ENCODE data around the gene PTPRD.

Gene PTPRD

DNA sequence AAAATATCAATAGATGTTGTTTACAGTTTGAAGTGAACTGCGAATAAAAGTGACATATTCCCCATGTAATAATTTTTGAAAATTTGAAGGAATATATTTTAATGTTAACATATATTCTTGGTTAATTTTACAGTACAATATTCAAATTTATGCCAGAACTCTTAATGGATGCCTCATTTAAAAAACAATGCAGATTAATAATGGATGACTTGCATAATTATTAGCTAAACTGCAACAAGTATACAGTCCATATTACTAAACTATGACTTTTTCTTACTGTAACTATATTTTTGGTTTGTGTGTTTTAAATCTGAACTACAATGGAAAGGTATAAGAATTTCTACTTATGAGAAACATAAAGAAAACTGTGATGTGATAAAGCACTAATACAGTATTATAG, 1390.1 kb downstream of the PTPRD start:
- H3K27ac Mint-ChIP-seq, result no peak overlapping the region
- no peak for ATAC-seq

DNA sequence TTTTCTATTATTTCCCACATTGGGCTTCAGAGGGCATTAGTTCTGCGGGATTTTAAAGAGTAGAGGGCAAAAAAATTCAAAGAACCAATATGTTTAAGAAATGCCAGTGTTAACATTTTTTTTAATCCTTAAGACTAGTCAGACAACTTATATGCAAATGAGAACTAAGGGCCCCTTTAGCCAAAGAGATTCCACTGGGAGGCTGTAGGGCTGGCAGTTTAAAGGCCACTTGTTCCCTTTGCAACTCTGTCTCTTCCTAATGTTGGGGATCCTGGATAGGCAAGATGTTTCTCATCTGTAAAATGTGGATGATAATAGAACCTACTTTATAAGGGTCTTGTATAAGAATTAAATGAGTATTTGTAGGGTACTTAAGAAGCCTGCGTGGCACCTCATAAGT, 1395.9 kb downstream of the PTPRD start:
- no peaks in the 10 kb centered on the region for H3K4me1 Mint-ChIP-seq
- no peaks in the 10 kb centered on the region for H3K27me3 Mint-ChIP-seq
- no peak for ATAC-seq
- H3K36me3 Mint-ChIP-seq, result no peaks in the 10 kb centered on the region
- H3K27ac Mint-ChIP-seq, result no peak overlapping the region
- no peaks in the 10 kb centered on the region for H3K9me3 Mint-ChIP-seq
- no peak overlapping the region for H3K4me3 Mint-ChIP-seq

More for the DNA sequence above, 1390.1 kb downstream of the PTPRD start:
- Mint-ChIP-seq H3K36me3 (no peaks in the 10 kb centered on the region), H3K4me1 (no peaks in the 10 kb centered on the region), H3K4me3 (no peak overlapping the region), H3K27me3 (no peaks in the 10 kb centered on the region), H3K9me3 (no peaks in the 10 kb centered on the region)

DNA sequence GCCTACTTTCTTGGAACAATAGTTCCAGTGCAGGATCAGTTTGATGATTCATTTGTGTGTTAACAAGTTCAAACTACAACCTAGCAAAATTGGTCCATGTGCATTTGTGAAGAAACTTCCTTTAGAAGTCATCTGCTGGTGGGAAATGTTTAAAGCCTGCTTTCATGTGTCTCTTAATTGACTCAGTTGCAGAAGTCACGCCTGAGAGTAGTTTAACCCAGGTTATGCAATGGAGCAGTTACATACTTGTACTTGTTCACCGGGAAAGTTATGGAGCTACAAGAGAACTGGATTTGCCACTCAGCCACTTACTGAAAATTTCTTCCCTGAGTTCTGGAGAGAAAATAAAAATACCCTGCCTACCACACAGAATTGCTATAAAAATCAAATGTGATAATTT, 1397.8 kb downstream of the PTPRD start:
- no peak for ATAC-seq
- Mint-ChIP-seq H3K36me3 (no peaks in the 10 kb centered on the region), H3K27ac (no peak overlapping the region), H3K27me3 (no peaks in the 10 kb centered on the region), H3K9me3 (no peaks in the 10 kb centered on the region), H3K4me1 (no peaks in the 10 kb centered on the region), H3K4me3 (no peak overlapping the region)

DNA sequence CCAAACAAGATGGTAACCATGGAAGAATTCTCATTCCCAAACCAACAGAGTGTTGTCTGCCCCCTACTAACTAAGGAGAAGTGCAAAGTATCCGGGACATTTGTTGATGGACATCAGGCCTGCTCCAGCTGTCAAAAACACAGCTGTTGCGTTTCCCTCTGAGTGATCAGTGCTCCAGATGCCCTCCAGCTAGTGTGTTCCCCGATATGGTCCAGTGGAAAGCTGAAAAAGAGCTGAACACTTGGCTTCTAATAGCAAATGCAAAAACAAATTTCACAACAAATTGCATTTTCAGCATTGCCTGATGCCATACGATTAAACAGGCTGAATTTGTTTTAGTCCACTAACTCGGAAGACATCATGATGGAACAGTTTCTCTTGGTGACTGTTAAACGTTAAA, 1398.7 kb downstream of the PTPRD start:
- Mint-ChIP-seq H3K9me3 (no peaks in the 10 kb centered on the region), H3K4me3 (no peak overlapping the region), H3K36me3 (no peaks in the 10 kb centered on the region), H3K27me3 (no peaks in the 10 kb centered on the region), H3K27ac (no peak overlapping the region), H3K4me1 (no peaks in the 10 kb centered on the region)
- no peak for ATAC-seq

DNA sequence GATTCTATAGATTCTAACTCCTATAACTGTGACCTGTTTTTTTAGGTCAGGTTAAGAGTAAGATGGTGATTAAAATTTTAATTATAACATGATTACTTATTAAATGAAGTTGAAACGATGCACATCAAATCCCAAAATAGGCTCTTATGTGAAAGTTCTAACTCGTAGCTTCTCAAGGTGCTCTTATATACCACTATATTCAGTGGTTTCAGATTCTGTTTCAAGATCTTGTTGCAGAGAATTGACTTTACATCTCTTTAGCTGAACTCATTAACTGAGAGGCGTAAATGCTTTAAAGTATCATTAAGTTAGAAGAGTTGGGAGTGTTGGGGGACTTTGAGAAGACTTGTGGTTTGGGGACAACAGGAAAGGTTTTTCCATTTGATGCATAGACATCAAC, 1399.8 kb downstream of the PTPRD start:
- Mint-ChIP-seq H3K4me1 (no peaks in the 10 kb centered on the region), H3K27me3 (no peaks in the 10 kb centered on the region), H3K36me3 (no peaks in the 10 kb centered on the region), H3K4me3 (no peak overlapping the region), H3K9me3 (no peaks in the 10 kb centered on the region), H3K27ac (no peak overlapping the region)
- ATAC-seq, result no peak

DNA sequence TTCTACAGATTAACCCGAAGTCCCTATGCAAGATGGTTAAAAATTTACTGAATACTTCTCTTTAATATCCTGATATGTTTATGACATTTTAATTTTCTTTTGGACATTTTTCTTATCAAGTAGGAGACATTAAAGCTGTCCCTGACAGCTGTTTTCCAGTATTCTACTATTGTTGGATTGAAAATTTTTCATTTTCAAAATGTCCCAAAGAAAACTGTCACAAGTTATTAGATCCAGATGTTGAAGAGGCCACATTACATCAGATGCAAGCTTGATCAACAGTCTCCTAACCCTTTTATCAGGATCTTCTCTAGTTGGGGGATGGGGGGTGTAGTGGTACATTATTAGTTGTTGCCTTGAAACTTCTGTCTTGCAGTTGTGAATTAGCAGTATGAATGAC, 1410.5 kb downstream of the PTPRD start:
- no peak overlapping the region for H3K27ac Mint-ChIP-seq
- H3K27me3 Mint-ChIP-seq, result no peaks in the 10 kb centered on the region
- no peaks in the 10 kb centered on the region for H3K36me3 Mint-ChIP-seq
- no peak for ATAC-seq
- H3K4me1 Mint-ChIP-seq, result no peaks in the 10 kb centered on the region
- H3K9me3 Mint-ChIP-seq, result peaks cover 9% of the 10 kb centered on the region
- no peak overlapping the region for H3K4me3 Mint-ChIP-seq

DNA sequence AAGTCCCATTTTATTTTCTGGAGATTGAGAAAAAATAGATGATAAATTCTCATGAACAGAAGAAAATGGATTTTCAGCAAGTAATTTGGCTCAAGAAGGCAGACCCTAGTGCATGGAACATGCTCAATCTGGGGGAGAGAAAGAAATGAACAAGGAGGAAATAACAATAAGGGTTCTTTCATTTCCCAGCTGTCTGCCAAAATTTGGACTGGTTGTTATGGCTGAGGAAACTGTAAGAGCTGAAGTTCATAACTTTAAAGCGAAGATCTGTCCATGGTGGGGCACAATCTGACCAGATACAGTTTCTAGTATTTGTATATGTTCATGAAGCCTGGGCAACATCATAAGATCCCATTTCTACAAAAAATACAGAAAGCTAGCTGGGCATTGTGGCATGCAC, 1426.7 kb downstream of the PTPRD start:
- ATAC-seq, result no peak
- Mint-ChIP-seq H3K27ac (no peak overlapping the region), H3K4me3 (no peak overlapping the region), H3K36me3 (no peaks in the 10 kb centered on the region), H3K9me3 (peaks cover 3% of the 10 kb centered on the region), H3K27me3 (no peaks in the 10 kb centered on the region), H3K4me1 (no peaks in the 10 kb centered on the region)

DNA sequence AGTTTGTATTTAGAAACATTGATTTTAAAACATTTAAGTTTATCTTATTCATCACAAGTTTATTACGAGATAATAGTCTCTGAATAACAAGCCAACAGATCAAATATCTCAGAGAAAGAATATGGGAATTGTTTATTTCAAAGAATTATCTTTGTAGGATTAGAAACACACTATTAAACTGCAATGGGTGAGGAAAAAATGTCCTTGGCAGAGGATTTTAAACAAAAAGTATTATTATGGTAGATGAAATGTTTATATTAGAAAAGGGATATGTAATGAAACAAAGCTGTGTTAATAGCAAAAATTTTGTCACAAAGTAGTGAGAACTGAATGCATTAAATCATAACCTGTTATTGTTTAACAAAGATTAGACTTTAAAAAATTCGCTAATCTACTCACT, 1430.4 kb downstream of the PTPRD start:
- Mint-ChIP-seq H3K9me3 (peaks cover 3% of the 10 kb centered on the region), H3K4me3 (no peak overlapping the region), H3K36me3 (no peaks in the 10 kb centered on the region), H3K4me1 (no peaks in the 10 kb centered on the region), H3K27ac (no peak overlapping the region), H3K27me3 (no peaks in the 10 kb centered on the region)
- no peak for ATAC-seq

DNA sequence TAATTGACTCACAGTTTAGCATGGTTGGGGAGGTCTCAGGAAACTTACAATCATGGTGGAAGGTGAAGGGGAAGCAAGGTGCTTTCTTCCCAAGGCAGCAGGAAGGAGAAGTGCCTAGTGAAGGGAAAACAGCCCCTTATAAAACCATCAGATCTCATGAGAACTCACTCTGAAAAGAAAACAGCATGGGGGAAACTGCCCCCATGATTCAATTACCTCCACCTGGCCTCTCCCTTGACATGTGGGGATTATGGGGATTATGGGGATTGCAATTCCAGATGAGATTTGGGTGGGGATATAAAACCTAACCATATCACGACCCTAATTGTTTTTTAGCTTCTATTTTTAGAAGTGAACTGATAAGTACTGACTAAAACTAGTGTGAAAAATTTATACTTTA, 1435.7 kb downstream of the PTPRD start:
- ATAC-seq, result no peak
- H3K9me3 Mint-ChIP-seq, result peaks cover 3% of the 10 kb centered on the region

DNA sequence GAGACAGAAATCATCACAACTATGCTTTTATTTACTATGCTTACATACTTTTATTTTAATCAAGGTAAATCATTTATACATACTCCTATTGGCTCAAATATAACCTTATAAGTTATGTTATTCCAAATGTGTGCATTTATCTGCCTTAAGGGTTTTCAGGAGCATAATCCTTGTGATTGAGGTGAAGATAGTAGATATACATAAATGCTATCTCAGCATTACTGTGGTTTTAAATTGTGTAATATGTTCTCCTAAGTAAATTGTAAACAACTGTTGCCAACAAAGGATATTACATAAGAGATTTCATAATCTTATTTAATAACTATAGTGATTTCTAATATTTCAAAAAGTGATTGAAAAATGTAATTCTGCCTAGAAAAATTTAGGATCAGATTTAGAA, 1438.4 kb downstream of the PTPRD start:
- H3K9me3 Mint-ChIP-seq, result peaks cover 3% of the 10 kb centered on the region
- no peak for ATAC-seq
- no peak overlapping the region for H3K4me3 Mint-ChIP-seq
- no peak overlapping the region for H3K27ac Mint-ChIP-seq
- H3K36me3 Mint-ChIP-seq, result no peaks in the 10 kb centered on the region
- no peaks in the 10 kb centered on the region for H3K4me1 Mint-ChIP-seq
- no peaks in the 10 kb centered on the region for H3K27me3 Mint-ChIP-seq

More for the DNA sequence above, 1435.7 kb downstream of the PTPRD start:
- no peaks in the 10 kb centered on the region for H3K4me1 Mint-ChIP-seq
- no peak overlapping the region for H3K27ac Mint-ChIP-seq
- H3K4me3 Mint-ChIP-seq, result no peak overlapping the region
- H3K27me3 Mint-ChIP-seq, result no peaks in the 10 kb centered on the region
- no peaks in the 10 kb centered on the region for H3K36me3 Mint-ChIP-seq

DNA sequence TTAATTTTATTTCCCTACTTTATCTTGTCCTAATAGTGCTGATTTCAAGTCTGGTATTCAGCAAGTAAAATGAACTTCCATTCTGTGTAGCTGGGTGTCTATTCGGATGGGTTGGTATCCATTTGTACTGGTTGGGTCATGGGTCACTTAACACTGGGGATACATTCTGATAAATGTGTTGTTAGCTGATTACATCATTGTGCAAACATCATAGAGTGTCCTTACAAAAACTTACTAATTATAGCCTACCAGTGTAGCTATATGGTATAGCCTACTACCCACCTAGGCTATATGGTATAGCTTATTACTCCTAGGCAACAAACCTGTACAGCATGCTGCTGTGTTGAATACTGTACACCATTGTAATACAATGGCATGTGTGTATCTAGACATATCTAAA, 1439.5 kb downstream of the PTPRD start:
- Mint-ChIP-seq H3K4me1 (no peaks in the 10 kb centered on the region), H3K4me3 (no peak overlapping the region), H3K27ac (no peak overlapping the region), H3K9me3 (peaks cover 3% of the 10 kb centered on the region), H3K36me3 (no peaks in the 10 kb centered on the region), H3K27me3 (no peaks in the 10 kb centered on the region)
- ATAC-seq, result no peak

DNA sequence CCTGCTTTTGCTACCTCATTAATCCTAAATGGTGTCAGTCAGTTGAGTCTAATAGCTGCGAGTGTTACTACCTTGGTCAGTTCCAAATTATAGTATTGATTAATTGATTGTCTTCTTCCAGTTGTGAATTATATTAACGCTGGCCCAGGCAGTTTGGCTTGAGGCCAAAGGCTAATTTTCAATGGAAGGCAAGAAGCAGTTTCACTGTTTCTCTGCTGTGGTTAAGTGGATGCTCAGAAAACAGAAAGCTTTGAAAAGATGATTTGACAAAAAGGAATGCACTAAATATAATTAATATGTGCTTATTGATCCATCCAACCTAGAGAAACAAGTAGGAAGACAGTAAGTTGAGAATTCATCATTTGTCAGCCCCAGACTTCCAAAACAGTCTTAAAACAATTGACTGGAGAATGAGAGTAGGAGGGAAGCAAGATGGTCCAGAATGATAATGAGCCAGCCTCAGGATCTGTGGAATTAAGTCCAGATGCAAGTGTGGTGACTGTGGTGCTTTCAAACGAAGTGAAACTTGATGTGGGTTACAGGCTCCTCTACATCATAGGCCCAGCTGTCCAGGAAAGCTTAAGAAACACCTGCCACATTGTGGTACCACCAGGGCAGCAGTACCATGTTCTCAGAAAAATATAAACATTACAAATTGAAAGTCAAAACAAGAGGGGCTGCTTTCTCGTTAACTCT, 1442.2 kb downstream of the PTPRD start:
- ATAC-seq, result no peak
- H3K4me3 Mint-ChIP-seq, result no peak overlapping the region
- no peaks in the 10 kb centered on the region for H3K4me1 Mint-ChIP-seq
- H3K9me3 Mint-ChIP-seq, result peaks cover 3% of the 10 kb centered on the region
- H3K27me3 Mint-ChIP-seq, result no peaks in the 10 kb centered on the region
- H3K27ac Mint-ChIP-seq, result no peak overlapping the region
- no peaks in the 10 kb centered on the region for H3K36me3 Mint-ChIP-seq

DNA sequence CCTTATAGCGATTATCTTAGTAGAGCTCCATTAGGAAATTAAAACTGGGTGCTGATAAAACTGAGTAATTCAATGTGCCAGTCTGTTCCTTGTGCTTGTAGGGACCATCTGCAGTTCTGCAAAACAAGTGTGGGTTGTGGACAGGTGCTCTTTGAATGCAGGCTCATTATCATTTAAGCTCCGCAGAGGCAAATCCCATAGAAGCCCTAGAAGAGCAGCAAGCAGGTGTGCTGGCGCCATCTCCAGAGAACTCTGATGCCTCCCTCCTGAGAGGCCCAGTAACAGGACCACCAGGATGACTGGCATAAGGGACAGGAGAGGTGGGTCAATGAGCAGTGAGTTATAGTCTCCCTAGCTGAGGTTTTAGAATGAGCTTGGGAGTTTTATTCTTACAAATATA, 1470.8 kb downstream of the PTPRD start:
- no peak overlapping the region for H3K27ac Mint-ChIP-seq
- H3K27me3 Mint-ChIP-seq, result no peaks in the 10 kb centered on the region
- no peak for ATAC-seq
- H3K4me3 Mint-ChIP-seq, result no peak overlapping the region
- no peaks in the 10 kb centered on the region for H3K9me3 Mint-ChIP-seq
- no peaks in the 10 kb centered on the region for H3K4me1 Mint-ChIP-seq
- no peaks in the 10 kb centered on the region for H3K36me3 Mint-ChIP-seq

DNA sequence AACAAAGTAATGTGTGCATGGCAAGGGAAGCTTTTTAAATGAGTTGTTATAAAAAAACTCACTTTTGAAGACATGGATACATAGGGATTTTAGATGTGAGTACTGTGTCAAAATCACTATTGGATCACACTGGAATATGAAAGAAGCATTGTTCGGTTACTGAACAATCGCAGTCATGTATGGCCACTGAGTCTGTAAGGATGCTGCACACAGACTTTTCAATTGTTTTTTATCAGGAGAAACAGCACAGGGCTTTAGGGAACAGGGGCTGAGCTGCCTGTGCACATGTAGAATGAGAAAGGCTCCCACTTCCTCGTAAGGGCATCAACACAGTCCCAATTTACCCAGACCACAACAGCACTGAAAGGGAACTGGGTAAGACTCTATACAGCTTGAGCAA, 1479.3 kb downstream of the PTPRD start:
- no peaks in the 10 kb centered on the region for H3K36me3 Mint-ChIP-seq
- no peak for ATAC-seq
- no peaks in the 10 kb centered on the region for H3K27me3 Mint-ChIP-seq
- H3K27ac Mint-ChIP-seq, result no peak overlapping the region
- H3K4me3 Mint-ChIP-seq, result no peak overlapping the region
- H3K9me3 Mint-ChIP-seq, result peaks cover 6% of the 10 kb centered on the region
- no peaks in the 10 kb centered on the region for H3K4me1 Mint-ChIP-seq

DNA sequence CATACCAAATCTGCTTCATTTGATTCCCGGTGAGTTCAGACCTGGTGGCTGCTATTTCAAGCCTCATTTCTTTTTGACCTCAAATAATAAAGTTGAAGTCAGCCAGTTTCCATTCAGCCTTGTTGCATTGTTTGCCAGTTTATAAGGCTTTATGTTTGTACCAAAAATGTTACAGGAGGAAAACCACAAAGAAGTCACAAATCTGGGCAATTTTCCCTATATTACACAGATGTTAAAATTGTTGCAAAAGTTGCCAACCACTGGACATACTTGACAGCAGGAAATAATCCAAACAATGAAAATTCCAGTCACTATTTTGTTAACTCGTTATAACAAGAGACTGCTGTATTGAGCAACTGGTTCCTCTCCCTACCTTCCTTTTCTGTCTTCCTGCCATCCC, 1488.2 kb downstream of the PTPRD start:
- ATAC-seq, result no peak
- H3K9me3 Mint-ChIP-seq, result peaks cover 4% of the 10 kb centered on the region
- H3K4me3 Mint-ChIP-seq, result no peak overlapping the region
- no peaks in the 10 kb centered on the region for H3K4me1 Mint-ChIP-seq
- no peak overlapping the region for H3K27ac Mint-ChIP-seq
- no peaks in the 10 kb centered on the region for H3K27me3 Mint-ChIP-seq
- no peaks in the 10 kb centered on the region for H3K36me3 Mint-ChIP-seq

DNA sequence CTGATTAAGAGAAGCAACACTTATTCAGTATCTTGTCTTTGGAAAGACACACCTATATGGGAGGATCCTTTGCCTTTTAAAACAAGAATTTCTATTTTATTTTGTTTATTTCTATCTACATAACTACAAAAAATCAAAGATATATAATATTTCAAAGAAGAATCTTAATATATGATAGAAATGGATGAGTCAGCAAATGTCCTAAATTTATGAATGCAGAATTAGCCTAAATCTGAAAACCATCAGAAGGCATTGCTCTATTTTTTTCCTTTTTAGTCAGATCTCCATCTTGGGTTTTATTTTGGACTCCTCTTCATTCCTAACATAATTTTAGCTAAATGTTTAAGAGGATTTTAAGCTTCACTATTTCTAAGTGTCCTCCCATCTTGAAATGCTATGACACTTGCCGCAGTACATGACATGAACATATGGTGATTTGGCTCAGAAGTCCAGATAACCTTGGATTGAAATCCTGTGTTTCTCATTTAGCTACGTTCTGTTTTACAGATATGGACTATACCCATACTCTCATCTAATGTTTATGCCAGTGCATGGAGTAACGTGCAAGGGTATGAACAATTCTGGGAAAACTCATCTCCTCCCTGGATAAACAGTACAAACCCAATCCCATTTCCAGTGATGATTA, 1490.4 kb downstream of the PTPRD start:
- Mint-ChIP-seq H3K36me3 (no peaks in the 10 kb centered on the region), H3K27me3 (no peaks in the 10 kb centered on the region), H3K27ac (no peak overlapping the region), H3K4me3 (no peak overlapping the region), H3K4me1 (no peaks in the 10 kb centered on the region), H3K9me3 (peaks cover 3% of the 10 kb centered on the region)
- no peak for ATAC-seq
